ENCODE results near the gene SARM1.

SARM1 gene

DNA sequence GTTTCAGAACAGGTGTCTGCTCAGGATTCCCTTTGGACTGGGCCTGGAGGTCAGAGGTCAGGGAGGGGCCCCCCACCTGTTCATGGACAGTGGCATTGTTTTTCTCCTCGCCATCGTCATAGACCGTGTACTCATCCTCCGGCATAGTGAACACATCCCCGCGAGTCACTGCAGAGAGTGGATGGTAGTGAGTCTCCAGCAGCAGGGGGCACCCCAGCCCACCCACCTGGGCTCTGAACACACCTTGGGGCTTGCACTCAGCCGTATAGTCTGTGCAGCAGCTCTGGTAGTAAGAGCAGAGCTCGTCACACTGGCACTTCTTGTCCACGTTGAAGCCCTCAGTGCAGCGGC lies 1.8 kb upstream of the SARM1 start:
- TF ChIP-seq CTCF (IDR thresholded peaks at IDR 0.05; ENCODE audit: extremely low read depth, missing control alignments), result no peak
- DNase-seq (ENCODE audit: low spot score), result no peak

DNA sequence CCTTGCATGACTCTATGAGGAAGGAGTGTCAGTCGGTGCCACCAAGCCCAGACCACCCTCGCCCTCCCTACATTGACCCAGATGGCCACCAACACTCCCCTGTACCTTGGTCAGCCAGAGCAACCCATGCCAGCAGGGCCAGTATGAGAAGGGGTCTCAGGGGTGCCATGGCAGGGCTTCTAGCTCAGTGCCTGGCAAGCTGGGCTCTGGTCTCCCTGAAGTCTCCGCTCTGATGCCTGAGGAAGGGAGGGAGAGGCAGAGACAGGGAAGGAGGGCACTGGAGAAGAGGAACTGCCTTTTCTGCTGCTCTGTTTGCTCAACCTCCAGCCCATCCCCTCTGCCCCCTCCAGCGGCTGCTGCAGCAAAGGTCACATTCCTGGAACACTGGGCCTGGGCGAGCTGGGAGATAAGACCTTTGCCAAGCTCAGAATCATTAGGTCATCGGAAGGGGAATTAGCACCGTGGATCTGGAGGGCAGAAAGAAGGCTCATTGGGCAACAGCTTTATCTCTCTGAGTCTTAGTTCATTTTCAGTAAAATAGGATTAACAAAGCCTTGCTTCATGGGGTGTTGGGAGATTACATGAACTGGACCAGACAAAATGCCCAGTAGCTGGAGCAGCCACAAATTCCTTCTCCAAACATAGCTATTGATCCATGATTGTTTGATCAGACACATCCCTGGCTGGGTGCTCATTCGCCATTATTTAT lies 1.3 kb upstream of the SARM1 start, which contains the start of gene VTN:
Gene VTN (minus strand): TSS at position 273 of the 709 bp plus-strand sequence. CDS start 104 bp downstream, at position 169.
- no peak for TF ChIP-seq CTCF (IDR thresholded peaks at IDR 0.05; ENCODE audit: extremely low read depth, missing control alignments)
- no peak for DNase-seq (ENCODE audit: low spot score)

- no peak for TF ChIP-seq CTCF (IDR thresholded peaks at IDR 0.05; ENCODE audit: extremely low read depth, missing control alignments)
- DNase-seq (ENCODE audit: low spot score), result no peak
These were observed 770 bp upstream of the SARM1 start for GRCh38 chr17:28370744-28371103.

- TF ChIP-seq CTCF (IDR thresholded peaks at IDR 0.05; ENCODE audit: extremely low read depth, missing control alignments), result no peak
- no peak for DNase-seq (ENCODE audit: low spot score)
These were observed 880 bp downstream of the SARM1 start for GRCh38 chr17:28372203-28372944.

DNA sequence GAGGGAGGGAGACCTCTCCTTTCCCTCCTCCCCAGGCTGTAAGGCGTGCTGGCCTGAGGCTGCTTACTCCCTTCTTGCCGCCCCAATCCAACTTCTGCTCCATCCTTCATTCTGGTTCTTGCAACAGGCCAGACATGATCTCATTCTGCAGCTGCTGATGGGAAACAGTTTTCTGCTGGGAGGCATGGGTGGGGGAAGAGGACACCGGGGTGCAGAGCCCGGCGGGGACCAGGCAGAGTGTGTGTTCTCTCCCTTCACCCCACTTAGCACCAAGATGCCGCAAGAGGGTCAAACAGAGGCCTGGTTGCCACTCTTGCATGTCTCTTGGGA lies 1.4 kb downstream of the SARM1 start:
- no peak for DNase-seq (ENCODE audit: low spot score)
- no peak for TF ChIP-seq CTCF (IDR thresholded peaks at IDR 0.05; ENCODE audit: extremely low read depth, missing control alignments)

DNA sequence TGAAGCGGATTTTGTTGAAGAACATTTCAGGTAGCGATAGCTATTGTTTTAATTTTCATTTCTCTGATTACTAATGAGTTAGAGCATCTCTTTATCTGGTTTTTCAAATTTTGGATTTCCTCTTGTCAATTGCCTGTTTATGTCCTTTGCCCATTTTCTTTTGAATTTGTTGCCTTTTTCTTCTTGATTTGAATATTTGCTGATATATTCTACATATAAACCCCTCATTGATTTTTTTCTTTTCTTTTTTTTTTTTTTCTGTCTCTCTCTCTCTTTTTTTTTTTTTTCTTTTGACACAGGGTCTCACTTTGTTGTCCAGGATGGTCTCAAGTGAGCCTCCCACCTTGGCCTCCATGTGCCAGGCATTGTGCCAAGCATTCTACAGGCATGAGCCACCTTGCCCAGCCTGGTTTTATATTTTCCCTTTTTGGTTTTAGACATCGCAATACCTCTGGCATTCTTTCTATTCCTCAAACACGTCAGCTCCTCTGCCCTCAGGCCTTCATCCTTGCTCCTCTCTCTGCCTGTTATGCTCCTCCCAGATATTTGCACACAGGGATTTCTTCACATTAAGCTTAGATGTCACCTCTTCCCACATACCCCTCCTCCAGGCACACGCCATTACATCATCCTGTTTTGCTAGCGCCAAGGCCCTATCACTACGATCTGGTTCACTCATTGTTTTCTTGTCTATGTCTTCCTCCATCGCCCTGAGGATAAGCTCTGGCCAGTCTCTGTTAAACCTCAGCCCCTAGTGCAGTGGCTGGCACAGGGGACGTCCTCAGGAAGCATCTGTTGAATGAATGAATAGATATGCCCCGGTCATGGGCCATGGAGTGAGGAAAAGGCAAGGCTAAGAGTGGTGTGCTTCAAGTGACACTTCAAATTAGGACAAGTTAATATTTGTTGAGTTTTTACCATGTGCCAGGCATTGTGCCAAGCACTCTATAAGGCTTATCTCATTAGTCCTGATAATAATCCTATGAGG lies 8.6 kb downstream of the SARM1 start:
- DNase-seq (ENCODE audit: low spot score), result no peak

More for the DNA sequence above, 8.6 kb downstream of the SARM1 start:
- TF ChIP-seq CTCF (IDR thresholded peaks at IDR 0.05; ENCODE audit: extremely low read depth, missing control alignments), result no peak

Data from GM20000 (cell line).